Spinal cord (tissue), 10 donors: ENCODE data around the gene SMIM44. TPM values are rescaled to one million over a fixed set of nuclear protein-coding genes. Genes with fewer than 3 reads are reported as not detected.

Experiments used
- DNase-seq, 6 donors: peaks; one replicate each; pipeline versions ENCODE4 v3.0.0 to v3.0.0-alpha.2; 2013 to 2015; ENCODE audit warnings: low spot score in 6 of 6, low read depth in 4 of 6
- H3K27ac ChIP-seq: one replicate; pipeline ENCODE4 v1.5.1; 2013; ENCODE audit warnings: low read depth, low read length, control low read depth
- H3K27me3 ChIP-seq: one replicate; pipeline ENCODE4 v1.6.1; 2013; ENCODE audit warnings: low read length; ENCODE audit not compliant: control insufficient read depth, insufficient read depth
- H3K36me3 ChIP-seq: one replicate; pipeline ENCODE4 v1.6.1; 2013; ENCODE audit warnings: low read length; ENCODE audit not compliant: control insufficient read depth, insufficient read depth
- H3K4me1 ChIP-seq: one replicate; pipeline ENCODE4 v1.6.1; 2013; ENCODE audit warnings: low read length; ENCODE audit not compliant: control insufficient read depth, insufficient read depth
- H3K4me3 ChIP-seq: one replicate; pipeline ENCODE4 v1.5.1; 2013; ENCODE audit warnings: low read depth, low read length, control low read depth
- H3K9me3 ChIP-seq: one replicate; pipeline ENCODE4 v1.6.1; 2013; ENCODE audit warnings: low read length; ENCODE audit not compliant: control insufficient read depth, insufficient read depth
- WGBS: methylation state at CpG from one replicate; pipeline ENCODE4 v1.1.5; 2013; ENCODE audit warnings: missing lambda C conversion rate; ENCODE audit not compliant: insufficient coverage; 5-methylcytosine and 5-hydroxymethylcytosine counted together
- polyA plus RNA-seq, 2 donors: library from polyadenylated mRNA; unstranded; fragments of 120-200 nt; gene quantifications; one replicate each; pipeline ENCODE4 v1.2.1, GENCODE V29; 2013; ENCODE audit not compliant: insufficient read length in 2 of 2
- total RNA-seq, 2 donors: library from RNA; depleted of rRNA in 1 of 2; stranded (reverse); fragments of 120-200 nt in 1 of 2; fragments of >200 nt in 1 of 2; gene quantifications; one replicate each; pipeline versions ENCODE4 v1.2.3 to v1.2.4, GENCODE V29; 2013 to 2014
- donor health status: healthy.

The SMIM44 gene
- total and polyA plus RNA-seq, 4 donors: not detected

DNA sequence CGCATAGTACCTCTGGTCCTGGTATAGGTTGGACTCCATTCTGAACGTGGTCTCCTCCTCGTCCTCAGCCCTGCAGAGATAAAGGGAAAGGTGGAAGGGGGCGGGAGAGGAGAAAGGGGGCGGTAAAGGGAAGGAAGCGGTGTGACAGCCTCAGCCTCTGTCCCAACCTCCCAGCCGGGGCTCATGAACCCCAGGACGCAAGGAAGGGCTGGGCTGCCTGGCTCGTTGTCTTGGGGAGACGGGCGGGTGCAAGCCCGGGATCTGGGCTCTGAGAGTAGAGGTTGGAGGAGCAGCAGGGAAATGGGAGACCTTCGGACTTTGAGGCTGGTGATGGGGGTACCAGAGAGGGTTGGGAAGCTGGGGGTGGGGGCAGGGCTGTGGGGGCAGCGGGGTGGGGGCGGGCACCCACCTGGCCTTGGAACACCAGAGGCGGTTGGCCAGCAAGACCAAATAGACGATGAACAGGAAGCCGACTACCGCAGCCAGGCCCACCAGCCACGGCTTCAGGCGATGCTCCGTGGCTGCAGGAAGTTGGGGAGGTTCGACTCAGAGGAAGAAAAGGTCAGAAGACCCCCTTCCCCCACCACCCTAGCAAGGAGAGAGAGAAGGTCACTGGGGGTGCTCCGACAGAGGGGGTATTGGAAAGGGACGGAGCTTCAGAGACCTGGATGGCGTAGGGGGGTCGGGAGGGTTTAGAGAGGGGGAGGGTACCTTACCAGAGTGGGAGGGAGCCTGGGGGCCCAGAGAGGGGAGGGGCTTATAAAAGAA is 4.6 kb downstream of the SMIM44 start:
- Histone ChIP-seq H3K36me3 (no peaks in the 10 kb centered on the region), H3K4me1 (peaks cover 5% of the 10 kb centered on the region), H3K27ac (no peak overlapping the region), H3K4me3 (no peak overlapping the region), H3K9me3 (no peaks in the 10 kb centered on the region), H3K27me3 (peaks cover 54% of the 10 kb centered on the region)
- 30% methylated on average over 10 of the region's 27 CpGs for WGBS
- DNase-seq: no peak

- WGBS: 100% methylated on average over 2 of the region's 2 CpGs
- Histone ChIP-seq H3K4me3 (no peak overlapping the region), H3K4me1 (peaks cover 5% of the 10 kb centered on the region), H3K36me3 (no peaks in the 10 kb centered on the region), H3K27me3 (peaks cover 48% of the 10 kb centered on the region), H3K9me3 (no peaks in the 10 kb centered on the region), H3K27ac (no peak overlapping the region)
- DNase-seq: no peak
These were observed 5.3 kb downstream of the SMIM44 start for GRCh38 chr19:3477951-3478350.

- DNase-seq: no peak
- H3K27ac ChIP-seq: no peak overlapping the region
- H3K4me3 ChIP-seq: no peak overlapping the region
- H3K9me3 ChIP-seq: no peaks in the 10 kb centered on the region
- no peaks in the 10 kb centered on the region for H3K36me3 ChIP-seq
- peaks cover 5% of the 10 kb centered on the region for H3K4me1 ChIP-seq
- peaks cover 44% of the 10 kb centered on the region for H3K27me3 ChIP-seq
These were observed 5.7 kb downstream of the SMIM44 start for GRCh38 chr19:3477506-3477905.

DNA sequence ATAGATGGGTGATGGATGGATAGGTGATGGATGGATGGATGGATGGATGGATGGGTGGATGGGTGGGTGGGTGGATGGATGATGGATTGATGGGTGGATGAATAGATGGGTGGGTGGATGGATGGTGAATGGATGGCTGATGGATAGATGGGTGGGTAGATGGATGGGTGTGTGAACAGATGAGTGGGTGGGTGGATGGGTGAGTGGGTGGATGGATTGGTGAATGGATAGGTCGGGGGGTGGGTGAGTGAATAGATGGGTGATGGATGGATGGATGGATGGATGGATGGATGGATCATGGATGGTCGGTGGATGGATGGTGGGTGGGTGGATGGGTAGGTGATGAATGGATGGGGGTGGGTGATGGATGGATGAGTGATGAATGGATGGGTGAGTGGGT is 6.4 kb downstream of the SMIM44 start:
- Histone ChIP-seq H3K4me3 (no peak overlapping the region), H3K27me3 (peaks cover 39% of the 10 kb centered on the region), H3K27ac (no peak overlapping the region), H3K36me3 (no peaks in the 10 kb centered on the region), H3K4me1 (peaks cover 11% of the 10 kb centered on the region), H3K9me3 (no peaks in the 10 kb centered on the region)
- no peak for DNase-seq
- WGBS: 69% methylated on average over 2 of the region's 2 CpGs

DNA sequence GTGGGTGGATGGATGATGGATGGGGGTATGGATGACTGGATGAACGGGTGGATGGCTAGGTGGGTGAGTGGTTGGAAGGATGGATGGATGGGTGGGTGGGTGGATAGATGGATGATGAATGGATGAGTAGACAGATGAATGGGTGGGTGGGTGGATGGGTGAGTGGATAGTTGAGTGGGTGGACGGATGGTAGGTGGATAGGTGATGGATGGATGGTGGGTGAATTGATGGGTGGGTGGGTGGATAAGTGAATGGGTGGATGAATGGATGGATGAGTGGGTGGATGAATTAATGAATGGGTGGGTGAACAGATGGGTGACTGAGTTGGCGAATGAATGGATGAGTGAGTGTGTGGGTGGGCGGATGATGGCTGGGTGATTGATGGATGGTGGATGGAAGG is 7.8 kb downstream of the SMIM44 start:
- H3K27me3 ChIP-seq: peaks cover 26% of the 10 kb centered on the region

DNA sequence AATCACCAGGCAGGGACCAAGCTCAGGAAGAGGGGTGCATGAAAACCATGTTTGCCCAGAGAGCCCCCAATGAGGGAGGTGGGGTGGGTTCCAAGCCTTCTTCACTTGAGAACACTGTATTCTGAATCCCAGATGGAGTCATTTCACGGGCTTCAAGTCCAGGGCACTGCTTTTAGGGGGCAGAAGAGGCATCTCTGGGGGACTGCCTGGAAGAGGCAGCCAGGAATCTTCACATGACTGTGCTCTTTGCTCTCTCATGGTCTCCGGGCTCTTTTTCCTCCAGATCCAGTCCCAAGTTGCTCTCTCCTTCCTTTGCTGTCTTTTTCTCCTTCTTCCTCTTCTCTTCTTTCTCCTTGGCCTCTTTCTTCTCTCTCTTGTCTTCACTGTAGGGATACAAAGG is 8.6 kb downstream of the SMIM44 start:
- Histone ChIP-seq H3K27me3 (peaks cover 18% of the 10 kb centered on the region), H3K4me1 (peaks cover 11% of the 10 kb centered on the region), H3K9me3 (no peaks in the 10 kb centered on the region), H3K4me3 (no peak overlapping the region), H3K27ac (no peak overlapping the region), H3K36me3 (no peaks in the 10 kb centered on the region)
- 74% methylated on average over 2 of the region's 2 CpGs for WGBS
- DNase-seq: no peak

More for the DNA sequence above, 7.8 kb downstream of the SMIM44 start:
- no peak overlapping the region for H3K27ac ChIP-seq
- DNase-seq: no peak
- no peaks in the 10 kb centered on the region for H3K9me3 ChIP-seq
- H3K36me3 ChIP-seq: no peaks in the 10 kb centered on the region
- WGBS: 74% methylated on average over 4 of the region's 4 CpGs
- peaks cover 15% of the 10 kb centered on the region for H3K4me1 ChIP-seq
- no peak overlapping the region for H3K4me3 ChIP-seq

GRCh38 chr19:3474010-3474409 is 9.2 kb downstream of the SMIM44 start:
- no peaks in the 10 kb centered on the region for H3K9me3 ChIP-seq
- H3K36me3 ChIP-seq: no peaks in the 10 kb centered on the region
- 93% methylated on average over 6 of the region's 8 CpGs for WGBS
- no peak overlapping the region for H3K4me3 ChIP-seq
- peaks cover 11% of the 10 kb centered on the region for H3K4me1 ChIP-seq
- DNase-seq: no peak
- H3K27me3 ChIP-seq: peaks cover 13% of the 10 kb centered on the region
- no peak overlapping the region for H3K27ac ChIP-seq

- H3K36me3 ChIP-seq: no peaks in the 10 kb centered on the region
- H3K27ac ChIP-seq: no peak overlapping the region
- peak in 1 of 6 donors; percentile 46 for DNase-seq
- H3K4me3 ChIP-seq: no peak overlapping the region
- H3K27me3 ChIP-seq: peaks cover 6% of the 10 kb centered on the region
- 44% methylated on average over 13 of the region's 24 CpGs for WGBS
- H3K9me3 ChIP-seq: no peaks in the 10 kb centered on the region
- H3K4me1 ChIP-seq: peaks cover 16% of the 10 kb centered on the region
These were observed 11.1 kb downstream of the SMIM44 start for GRCh38 chr19:3471954-3472655.

- peaks cover 1% of the 10 kb centered on the region for H3K36me3 ChIP-seq
- DNase-seq: no peak
- no peak overlapping the region for H3K27ac ChIP-seq
- peaks cover 29% of the 10 kb centered on the region for H3K4me1 ChIP-seq
- no peaks in the 10 kb centered on the region for H3K9me3 ChIP-seq
- H3K27me3 ChIP-seq: peaks cover 4% of the 10 kb centered on the region
- 68% methylated on average over 8 of the region's 11 CpGs for WGBS
- H3K4me3 ChIP-seq: no peak overlapping the region
These were observed 12.6 kb downstream of the SMIM44 start for GRCh38 chr19:3470500-3471128.
